GM18511 (cell line): ENCODE measurements around the gene TMEM117.

Experiments
- ATAC-seq: cut with Tn5 transposase; IDR thresholded peaks from one replicate; pipeline ENCODE4 v1.9.1; 2021; ENCODE audit warnings: mild to moderate bottlenecking, moderate library complexity; ENCODE audit not compliant: unreplicated experiment

Gene TMEM117

GRCh38 chr12:43883311-43883710 is 47.4 kb downstream of the TMEM117 start:
- no peak for ATAC-seq

GRCh38 chr12:43883748-43884147 is 47.9 kb downstream of the TMEM117 start:
- no peak for ATAC-seq

GRCh38 chr12:43884683-43885410 is 49.0 kb downstream of the TMEM117 start:
- no peak for ATAC-seq

GRCh38 chr12:43887397-43887796 is 51.5 kb downstream of the TMEM117 start:
- ATAC-seq: no peak

GRCh38 chr12:43891856-43892574 is 56.1 kb downstream of the TMEM117 start:
- no peak for ATAC-seq

GRCh38 chr12:43893670-43894069 is 57.8 kb downstream of the TMEM117 start:
- no peak for ATAC-seq

- ATAC-seq: no peak
These were observed 59.8 kb downstream of the TMEM117 start for GRCh38 chr12:43895580-43896206.

GRCh38 chr12:43896496-43896895 is 60.6 kb downstream of the TMEM117 start:
- no peak for ATAC-seq

- no peak for ATAC-seq
These were observed 62.6 kb downstream of the TMEM117 start for GRCh38 chr12:43898474-43898873.

- no peak for ATAC-seq
These were observed 63.7 kb downstream of the TMEM117 start for GRCh38 chr12:43899574-43899973.

GRCh38 chr12:43903686-43904085 is 67.8 kb downstream of the TMEM117 start:
- no peak for ATAC-seq

- ATAC-seq: no peak
These were observed 77.0 kb downstream of the TMEM117 start for GRCh38 chr12:43912859-43913258.

GRCh38 chr12:43914391-43914790 is 78.5 kb downstream of the TMEM117 start:
- no peak for ATAC-seq

- ATAC-seq: no peak
These were observed 79.1 kb downstream of the TMEM117 start for GRCh38 chr12:43914923-43915468.

GRCh38 chr12:43917896-43918295 is 82.0 kb downstream of the TMEM117 start:
- ATAC-seq: no peak

- ATAC-seq: no peak
These were observed 85.9 kb downstream of the TMEM117 start for GRCh38 chr12:43921666-43922337.

GRCh38 chr12:43930032-43930431 is 94.2 kb downstream of the TMEM117 start:
- ATAC-seq: no peak

- no peak for ATAC-seq
These were observed 95.3 kb downstream of the TMEM117 start for GRCh38 chr12:43931187-43931586.

GRCh38 chr12:43935581-43935980 is 99.7 kb downstream of the TMEM117 start:
- no peak for ATAC-seq

GRCh38 chr12:43937947-43938346 is 102.1 kb downstream of the TMEM117 start:
- no peak for ATAC-seq

GRCh38 chr12:43942379-43942778 is 106.5 kb downstream of the TMEM117 start:
- no peak for ATAC-seq
